GM18519 (cell line): ENCODE results near the gene TEAD1.
"Not testable (repeated sequence)": the region's sequence is repeated elsewhere in the genome, so short reads cannot be mapped to it uniquely, and the experiment has no call there.

Experiments used
- ATAC-seq: cut with Tn5 transposase; IDR thresholded peaks from one replicate; pipeline ENCODE4 v1.9.1; 2021; ENCODE audit warnings: mild to moderate bottlenecking, moderate library complexity; ENCODE audit not compliant: unreplicated experiment, low FRiP score

TEAD1 gene

DNA sequence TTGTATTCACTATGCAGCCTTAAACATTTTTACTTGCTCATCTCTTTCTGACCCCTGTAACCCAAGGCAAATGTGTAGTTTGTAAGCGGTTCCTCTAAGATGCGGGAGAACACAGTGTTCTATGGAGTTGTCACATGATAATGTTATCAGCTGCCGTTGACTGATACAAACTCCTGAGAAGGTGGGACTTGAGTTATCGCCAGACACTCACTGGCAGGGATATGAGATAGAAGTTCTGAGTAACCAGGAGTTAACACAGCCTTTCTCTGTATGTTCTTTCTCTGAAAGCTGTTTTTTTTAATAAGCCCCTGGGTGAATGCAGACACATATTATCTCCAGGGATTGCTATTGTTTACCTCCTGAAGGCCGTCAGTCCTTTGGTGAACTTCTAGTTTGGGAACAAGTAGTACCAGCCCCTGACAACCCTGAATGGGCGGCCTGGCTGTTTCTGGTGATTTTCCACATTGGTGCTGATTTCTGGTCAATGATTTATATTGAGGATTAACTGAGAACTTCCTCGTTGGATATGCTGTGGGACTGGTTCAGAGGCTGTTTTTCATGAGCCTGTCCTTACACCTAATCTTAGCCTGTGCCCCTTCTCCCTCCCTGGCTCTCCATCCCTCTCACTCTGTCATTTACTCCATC, 179.6 kb downstream of the TEAD1 start:
- no peak for ATAC-seq

DNA sequence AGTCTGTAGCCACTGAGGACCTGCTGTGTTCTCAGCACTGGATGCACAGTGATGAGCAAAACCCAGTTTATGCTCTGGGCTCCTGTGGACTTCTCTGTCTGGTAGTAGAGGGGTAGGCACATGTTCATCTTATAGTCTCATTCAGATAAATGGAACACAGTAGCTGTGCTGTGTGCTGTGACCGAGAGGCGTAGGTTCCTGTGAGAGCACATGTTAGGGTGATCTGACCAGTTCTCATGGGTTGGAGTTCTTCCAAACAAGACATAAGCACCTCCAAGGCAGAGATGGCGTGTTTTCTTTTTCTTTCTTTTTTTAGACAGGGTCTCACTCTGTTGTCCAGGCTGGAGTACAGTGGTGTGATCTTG, 180.1 kb downstream of the TEAD1 start:
- no peak for ATAC-seq

DNA sequence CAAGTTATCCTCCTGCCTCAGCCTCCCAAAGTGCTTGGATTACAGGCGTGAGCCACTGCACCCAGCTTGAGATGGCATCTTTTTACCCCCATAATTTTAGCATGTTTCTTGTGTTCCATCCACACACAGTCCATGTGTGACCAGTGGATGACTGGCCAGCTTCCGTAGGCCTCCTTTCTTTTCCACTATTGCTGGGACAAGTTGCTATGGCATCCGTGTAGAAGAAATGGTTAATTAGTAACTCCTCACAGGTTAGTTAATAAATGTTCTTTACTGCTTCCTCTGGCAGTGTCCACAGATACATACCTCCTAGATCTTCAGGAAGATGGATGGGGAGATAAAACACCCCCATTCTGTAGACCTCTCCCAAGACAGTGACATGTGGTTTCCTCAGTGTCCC, 180.6 kb downstream of the TEAD1 start:
- ATAC-seq: no peak

DNA sequence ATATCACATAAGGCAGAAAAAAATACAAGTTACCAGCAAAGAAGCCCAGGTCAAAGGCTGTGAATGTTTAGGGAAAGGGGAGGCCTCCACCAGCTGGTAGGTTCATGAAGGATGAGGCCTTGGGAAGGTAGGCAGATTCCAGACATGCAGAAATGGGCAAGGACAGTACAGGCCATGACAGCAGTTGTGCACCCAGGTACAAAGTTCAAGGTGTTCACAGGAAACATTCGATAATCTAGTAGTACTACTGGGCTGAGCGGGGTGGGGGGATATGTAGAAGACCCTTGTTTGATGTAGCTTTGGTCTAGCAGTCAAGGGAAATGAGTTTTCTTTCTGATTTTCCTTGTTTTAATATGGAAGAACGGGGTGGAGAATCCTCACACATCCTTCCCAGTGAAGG, 182.1 kb downstream of the TEAD1 start:
- no peak for ATAC-seq

DNA sequence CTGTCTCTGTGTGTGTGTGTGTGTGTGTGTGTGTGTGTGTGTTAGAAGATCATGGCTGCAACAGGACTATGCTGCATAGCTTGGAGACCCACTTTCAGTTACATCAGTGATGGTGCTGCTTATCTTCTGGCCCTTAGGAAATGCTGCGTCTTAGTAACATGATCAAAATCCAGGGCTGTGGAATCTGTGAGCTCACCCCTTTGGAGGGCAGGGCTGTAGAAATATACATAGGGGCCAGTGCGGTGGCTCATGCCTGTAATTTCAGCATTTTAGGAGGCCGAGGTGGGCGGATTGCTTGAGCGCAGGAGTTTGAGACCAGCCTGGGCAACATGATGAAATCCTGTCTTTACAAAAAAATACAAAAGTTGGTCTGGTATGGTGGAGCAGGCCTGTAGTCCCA, 183.4 kb downstream of the TEAD1 start:
- no peak for ATAC-seq

DNA sequence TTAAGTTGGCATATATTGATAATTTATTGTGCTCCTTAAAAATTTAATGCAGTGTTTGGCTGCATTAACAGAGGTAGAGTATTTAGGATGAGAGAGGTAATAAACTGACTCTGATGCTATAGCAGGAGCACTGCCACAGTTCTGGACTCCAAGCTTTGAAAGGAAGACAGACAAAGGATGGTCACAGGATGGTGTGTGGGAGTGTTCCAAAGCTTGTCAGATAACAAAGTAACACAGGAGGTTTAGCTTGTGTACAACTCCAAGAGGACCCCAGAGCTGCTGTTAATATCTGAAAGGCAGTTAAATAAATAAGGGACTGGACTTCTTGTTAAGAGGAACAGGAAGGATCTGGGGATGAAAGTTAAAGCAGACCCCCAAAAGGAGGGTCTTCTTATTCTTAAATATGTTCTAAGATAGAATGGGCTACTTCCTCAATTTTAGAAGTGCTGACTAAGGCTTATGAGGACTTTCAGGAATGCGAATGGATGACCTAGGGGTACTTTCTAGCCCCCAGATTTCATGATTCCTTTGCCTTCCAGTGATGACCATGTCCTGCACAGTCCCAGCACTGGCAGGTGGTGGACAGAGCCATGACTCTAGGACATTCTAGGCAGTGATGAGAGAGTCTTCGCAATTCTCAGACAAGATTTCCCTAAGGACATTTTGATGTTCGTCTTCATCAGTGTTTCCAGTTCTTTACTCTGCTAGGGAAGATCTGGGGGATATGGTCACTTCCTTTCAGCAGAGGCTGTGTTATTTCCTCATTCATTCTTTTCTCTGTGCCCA, 185.8 kb downstream of the TEAD1 start:
- ATAC-seq: no peak

DNA sequence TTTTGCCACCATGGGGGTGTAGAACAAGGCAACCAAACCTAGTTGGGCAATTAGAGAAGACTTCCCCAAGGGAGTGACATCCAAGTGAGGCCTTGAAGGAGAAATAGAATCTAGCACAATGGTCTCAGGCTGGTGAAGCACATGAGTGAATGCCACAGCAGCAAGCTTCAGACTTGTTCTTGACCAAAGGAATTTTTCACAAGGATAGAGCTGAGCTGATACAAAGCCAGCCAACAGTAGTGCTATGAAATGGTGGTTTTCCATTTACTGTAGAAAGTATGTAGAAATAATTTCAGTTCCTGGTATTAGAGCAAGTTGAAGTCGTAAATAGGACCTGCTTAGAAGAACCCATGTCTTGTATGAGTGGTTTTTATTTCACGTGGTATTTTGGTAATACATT, 186.6 kb downstream of the TEAD1 start:
- ATAC-seq: no peak

DNA sequence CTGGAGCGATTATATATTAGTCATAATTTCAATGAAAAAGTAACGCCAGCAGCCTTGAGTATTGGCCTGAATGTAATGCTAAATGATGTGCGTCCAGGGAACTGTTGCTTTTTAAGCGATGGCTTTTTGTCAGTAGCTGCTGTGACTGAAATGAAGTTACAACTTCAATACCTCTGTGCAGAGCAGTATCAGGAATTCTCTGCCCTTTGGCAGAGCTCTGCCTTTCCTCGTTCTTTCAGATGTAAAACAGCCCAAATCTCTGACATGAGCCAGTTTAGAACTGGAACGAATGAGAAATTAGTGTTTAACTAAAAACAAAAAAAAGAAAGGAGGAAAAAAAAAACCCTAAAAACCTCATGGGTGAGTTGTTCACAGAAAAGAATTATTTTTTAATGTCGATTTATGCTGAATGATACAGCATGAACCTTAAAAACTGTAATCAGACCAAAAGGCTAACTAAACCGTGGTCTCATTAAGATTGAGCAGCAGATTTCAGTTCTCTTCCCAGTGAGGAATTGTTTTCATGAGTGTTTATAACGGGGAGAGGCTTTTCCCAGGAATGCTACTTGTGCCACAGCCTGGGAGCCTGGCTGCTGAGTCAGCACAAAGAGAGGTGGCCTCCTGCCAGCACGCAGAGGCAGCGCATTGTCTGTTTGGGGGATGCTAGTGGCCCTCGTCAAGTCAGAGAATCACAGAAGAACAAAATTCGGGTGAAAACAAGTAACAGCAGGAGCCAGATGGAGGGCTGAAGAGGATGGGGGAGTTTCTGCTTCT, 188.7 kb downstream of the TEAD1 start:
- no peak for ATAC-seq

DNA sequence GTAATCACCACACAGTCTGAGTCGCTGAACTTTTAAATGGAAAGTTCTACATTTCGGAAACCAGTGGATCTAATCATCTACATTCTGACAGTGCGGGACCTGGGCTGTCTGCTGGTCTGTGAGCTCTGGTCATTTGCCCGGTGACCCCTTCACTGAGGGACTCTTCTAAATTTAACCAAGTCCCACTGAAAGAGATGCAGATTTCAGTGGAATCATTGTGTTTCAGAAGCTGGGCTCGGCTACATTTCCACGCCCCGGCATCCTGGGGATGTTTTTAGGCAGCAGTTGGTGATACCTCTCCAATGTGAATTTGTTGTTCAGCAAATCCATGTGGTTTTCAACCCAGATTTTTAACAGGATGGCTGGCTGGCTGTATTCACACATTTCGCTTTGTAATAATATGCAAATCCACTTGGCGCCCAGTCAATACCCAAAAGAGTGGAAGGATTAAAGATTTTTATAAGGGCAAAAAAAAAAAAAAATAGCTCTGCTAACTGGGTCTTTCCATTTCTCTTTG, 189.4 kb downstream of the TEAD1 start:
- ATAC-seq: no peak

DNA sequence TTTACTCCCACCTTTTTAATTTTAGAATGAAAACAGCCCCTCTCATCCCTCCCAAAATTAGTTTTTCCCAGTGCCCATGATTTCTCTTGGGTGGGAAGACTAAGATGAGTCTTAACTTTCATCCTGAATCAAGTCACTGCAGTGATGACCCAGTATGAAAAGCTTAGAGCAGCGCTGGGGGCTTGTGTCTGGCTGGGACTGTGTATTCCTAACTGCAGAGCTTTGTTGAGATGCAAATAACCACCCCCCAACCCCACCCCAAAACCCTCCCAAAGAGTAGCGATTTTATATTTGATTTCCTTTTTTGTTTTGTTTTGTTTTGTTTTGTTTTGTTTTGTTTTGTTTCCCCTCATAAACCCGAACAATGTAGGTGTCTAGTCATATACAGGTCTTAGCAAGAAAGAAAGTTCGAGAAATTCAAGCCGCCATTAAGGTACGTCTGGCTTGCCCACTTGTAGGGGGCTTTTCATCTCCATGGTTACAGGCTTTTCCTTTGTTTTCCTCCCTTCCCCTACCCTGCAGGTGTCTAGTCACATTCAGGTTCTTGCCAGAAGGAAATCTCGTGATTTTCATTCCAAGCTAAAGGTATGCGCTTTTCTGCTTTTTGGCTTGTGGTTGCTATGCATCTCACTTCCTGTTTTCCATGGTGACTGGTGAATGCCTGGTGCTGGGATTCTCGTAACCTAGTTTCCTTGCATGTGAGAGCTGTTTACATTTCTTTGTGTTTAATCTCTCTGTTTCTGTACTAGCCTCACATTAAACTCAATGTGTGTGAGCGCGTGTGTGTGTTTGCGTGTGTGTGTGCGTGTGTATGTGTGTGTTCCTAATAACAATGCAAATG, 190.3 kb downstream of the TEAD1 start:
- no peak for ATAC-seq

DNA sequence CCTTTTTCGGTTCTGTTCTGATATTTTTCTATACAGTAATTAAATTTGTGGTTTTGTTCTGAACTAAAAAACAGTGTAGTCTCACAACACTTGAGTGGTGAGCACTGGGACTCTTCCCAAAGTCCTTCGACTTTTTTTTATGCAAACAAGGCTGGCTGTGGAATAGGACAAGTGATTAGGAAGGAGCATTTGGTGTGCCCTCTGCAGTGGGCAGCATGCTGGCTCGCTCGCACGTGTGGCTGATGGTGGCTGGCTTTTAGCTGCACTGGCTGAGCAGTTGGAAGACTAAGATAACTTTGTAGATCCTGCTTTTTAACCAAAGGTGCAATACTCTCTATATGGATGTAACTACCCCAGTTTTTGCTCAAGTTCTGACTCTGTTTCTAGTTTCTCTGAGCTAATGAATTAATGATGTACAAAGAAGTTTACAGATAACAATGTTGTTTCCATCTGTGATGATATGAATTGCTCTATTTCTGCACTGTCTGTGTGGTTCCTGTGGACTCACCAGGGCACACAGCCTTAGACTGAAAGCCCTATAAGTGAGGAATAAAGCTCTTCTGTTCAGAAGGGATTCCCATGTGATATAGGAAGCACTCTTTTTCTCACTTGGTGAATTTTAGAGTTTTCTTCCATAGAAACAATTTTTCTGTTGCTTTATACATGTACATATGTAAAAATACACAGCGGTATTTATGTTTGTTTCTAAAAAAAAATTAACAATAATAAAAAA, 191.8 kb downstream of the TEAD1 start:
- no peak for ATAC-seq

DNA sequence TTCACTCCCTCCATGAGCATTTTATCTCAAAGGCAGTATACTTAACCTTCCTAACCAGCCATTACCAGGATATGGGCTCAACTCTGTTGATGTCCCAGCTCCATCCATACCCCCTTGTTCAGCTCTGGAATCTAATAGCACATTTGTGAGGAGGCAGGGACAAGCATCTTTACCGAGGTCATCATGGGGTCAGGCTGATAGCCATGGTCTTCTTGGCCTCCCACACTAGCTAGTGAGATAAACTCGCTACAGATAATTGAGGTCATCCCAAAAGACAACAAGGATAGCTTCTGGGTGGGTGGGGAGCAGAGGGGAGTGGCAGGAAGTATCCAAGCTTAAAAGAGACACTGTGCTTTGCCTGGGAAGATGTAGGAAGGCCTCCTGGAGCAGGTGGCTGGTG, 193.3 kb downstream of the TEAD1 start:
- ATAC-seq: no peak

DNA sequence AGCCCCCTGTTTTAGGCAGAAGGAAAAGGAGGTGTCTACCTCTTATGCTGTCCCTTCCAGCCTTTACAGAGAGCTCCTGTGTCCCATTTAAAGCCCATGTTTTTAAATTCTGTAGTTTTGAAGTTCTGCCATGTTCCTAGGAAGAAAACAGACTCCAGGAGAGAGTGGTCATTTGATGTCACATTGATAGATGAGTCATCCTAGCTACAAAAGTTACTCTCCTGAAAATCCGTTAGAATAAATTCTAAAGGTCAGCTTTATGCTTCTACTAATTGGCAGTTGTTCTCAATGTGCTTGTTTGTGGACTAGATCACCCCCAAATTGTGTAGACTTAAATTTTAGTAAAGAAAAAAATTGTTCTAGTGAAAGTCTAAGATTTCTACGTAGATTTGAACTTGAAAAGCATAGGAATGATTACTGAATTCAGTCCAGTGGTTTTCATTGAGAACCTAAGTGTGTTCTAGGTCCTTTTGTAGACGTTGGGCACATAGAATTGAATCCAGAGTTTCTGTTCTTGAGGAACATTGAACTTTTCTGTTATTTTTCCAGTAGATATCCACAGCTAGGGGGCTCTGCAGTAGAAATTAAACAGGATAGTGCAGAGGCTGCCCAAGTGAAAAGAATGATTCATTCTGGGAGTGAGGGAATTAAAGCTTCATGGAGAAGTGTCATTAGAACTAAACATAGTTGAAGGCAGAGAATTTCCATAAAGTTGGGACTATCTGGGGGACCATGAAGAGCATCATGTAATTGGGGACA, 194.3 kb downstream of the TEAD1 start:
- ATAC-seq: no peak

DNA sequence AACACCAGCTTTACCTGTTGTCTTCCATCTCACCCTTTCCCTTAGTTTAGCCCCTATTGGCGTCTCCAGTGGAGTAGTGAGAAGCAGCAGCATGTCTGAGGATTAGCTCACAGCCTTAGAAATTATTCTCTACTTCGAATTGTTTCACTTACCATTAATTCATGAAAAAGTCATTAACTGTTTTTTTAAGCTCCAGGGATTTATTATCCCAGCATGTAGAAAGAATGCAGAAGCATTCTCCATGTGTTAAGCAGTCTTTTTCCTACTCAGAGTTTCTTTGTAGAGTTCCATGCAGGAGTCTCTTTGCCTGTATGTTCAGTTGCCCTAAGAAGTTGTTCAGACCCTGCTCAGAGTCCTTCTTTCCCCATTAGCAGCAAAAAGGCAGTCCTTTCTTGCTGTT, 197.0 kb downstream of the TEAD1 start:
- ATAC-seq: no peak

DNA sequence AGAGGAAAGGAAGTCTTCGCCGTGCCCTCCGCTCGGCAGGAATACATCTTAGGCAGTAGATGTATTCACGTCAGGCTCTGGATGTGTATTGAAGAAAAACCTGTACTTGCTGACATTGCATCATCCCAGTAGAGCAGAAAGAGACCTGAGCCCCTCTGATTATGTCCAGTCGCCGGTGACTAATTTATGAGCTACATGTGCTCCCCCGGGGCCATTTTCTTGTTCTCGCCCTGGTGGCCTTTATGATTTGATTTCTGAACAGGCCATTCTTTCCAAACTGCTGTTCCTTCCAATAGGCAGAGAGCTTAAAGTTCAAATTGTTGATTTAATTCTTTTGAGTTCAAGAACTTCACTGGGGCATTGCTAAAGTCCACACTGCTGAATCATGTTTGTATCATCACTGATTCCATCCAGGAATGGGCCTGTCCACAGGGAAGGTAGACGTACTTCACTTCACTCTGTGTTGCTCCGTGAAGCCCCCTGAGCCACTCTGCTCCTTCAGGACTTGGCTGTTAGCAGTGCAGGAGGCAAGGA, 197.6 kb downstream of the TEAD1 start:
- no peak for ATAC-seq

DNA sequence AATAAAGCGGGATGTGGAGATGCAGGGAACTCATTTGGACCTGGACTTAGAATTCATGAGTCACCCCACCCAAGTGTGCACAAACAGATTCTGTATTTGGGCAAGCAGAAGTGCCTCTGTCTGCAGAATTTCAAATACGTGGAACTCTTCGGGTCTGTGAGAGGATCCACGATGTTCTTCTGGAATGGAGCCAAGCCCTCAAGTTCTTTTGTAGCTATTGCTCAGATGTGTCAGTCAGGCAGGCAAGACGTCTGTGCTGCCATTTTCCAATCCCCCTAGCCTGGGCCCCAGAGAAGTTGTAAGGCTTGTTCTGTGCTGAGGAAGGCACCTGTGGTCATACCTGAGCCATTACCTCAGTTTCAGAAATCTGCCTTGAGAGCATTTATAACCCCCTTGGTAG, 202.1 kb downstream of the TEAD1 start:
- ATAC-seq: no peak

DNA sequence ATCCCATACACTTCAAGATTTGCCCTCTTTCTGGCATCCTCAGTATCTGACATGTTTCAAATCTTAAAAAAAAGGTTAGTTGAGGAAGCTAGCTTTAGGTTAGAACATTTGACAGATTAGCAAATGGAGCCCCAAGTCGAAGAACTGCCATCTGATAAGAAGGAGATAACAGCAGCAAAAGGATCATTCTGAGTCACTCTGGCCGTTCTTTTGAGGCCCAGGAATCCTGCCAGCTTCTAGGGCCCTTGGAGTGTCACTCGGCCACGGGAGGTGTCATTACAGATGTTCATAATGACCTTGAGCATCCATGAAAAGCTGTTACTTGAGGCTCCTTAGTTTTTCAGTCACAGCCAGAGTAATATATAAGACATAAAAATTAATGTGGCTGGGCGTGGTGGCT, 202.8 kb downstream of the TEAD1 start:
- ATAC-seq: no peak

DNA sequence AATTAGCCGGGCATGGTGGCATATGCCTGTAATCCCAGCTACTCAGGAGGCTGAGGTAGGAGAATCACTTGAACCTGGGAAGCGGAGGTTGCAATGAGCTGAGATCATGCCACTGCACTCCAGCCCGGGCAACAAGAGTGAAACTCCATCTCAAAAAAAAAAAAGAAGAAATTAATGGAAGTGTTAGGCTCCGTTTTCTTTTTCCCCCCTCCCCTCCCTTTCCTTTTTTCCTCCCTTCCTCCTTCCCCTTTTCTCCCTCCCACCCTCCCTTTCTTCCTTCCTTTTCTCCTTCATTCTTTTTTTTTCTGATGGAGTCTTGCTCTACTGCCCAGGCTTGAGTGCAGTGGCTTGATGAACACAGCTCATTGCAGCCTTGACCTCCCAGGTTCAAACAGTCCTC, 203.3 kb downstream of the TEAD1 start:
- ATAC-seq: not testable (repeated sequence)

DNA sequence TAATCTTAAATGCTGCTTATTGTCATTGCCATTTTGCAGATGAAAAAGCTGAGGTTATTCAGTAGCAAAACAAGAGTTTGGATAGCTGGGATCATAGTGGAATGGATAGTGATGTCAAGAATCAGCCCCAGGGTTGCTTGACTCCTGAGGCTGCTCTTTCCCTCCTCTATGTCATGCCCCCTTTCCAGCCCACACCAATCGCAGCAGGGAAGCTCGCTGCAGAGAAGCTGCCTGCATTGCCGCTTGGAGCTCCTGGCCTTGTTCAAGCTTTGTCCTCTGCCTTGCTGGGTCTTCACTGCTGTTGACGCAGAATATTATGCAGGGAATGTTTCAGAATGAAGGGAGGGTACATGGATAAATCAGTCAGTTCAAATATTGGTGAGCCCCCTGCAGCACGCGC, 206.1 kb downstream of the TEAD1 start:
- no peak for ATAC-seq
